H1 (cell line): Measurements from ENCODE around the gene PACRGL. TPM values are rescaled to one million over a fixed set of nuclear protein-coding genes. Genes with fewer than 3 reads are reported as not detected.
A peak's percentile ranks its signal among the peaks of the same experiment; 100 is the strongest.

Source experiments
- CTCF ChIA-PET: fragments of 300-600 bp; sonication (Branson Sonifier 250); formaldehyde crosslinking; loops from one replicate; lab custom pipeline; 2021; ENCODE audit not compliant: partially characterized antibody; lab: Charles Lee
- POLR2A ChIA-PET: fragments of 300-600 bp; sonication (Branson Sonifier 250); formaldehyde crosslinking; loops from one replicate; lab custom pipeline; 2021; ENCODE audit warnings: inconsistent platforms; ENCODE audit not compliant: partially characterized antibody; lab: Charles Lee
- DNase-seq, 2 experiments: peaks; one replicate each; pipeline versions ENCODE4 v3.0.0 to v3.0.0-alpha.2; 2010 to 2022; ENCODE audit warnings: low spot score in 2 of 2, low read depth in 1 of 2, mixed read lengths in 1 of 2
- FAIRE-seq: peaks from 2 replicates; lab custom pipeline; 2011; peaks lifted over from hg19 to GRCh38; lab: Jason Lieb, UNC
- H2AFZ ChIP-seq: 2 replicates; pipeline ENCODE4 v1.8.1; 2012; ENCODE audit warnings: low read length, inconsistent platforms
- H2AK5ac ChIP-seq: 2 replicates; pipeline ENCODE4 v1.6.1; 2013; ENCODE audit warnings: low read depth, low read length
- H2BK120ac ChIP-seq: replicated peaks from 2 replicates; pipeline ENCODE3; 2013; ENCODE audit warnings: low read depth, low read length, inconsistent platforms
- H2BK12ac ChIP-seq: 2 replicates; pipeline ENCODE4 v1.6.1; 2013; ENCODE audit warnings: low read depth, low read length
- H2BK15ac ChIP-seq: 2 replicates; pipeline ENCODE4 v1.6.1; 2013; ENCODE audit warnings: low read length
- H2BK20ac ChIP-seq: 2 replicates; pipeline ENCODE4 v1.6.1; 2013; ENCODE audit warnings: low read length
- H2BK5ac ChIP-seq: 2 replicates; pipeline ENCODE4 v1.6.1; 2013; ENCODE audit warnings: low read depth, low read length
- H3K14ac ChIP-seq: 2 replicates; pipeline ENCODE4 v1.6.1; 2013; ENCODE audit warnings: inconsistent platforms; ENCODE audit not compliant: insufficient read length
- H3K18ac ChIP-seq: 2 replicates; pipeline ENCODE4 v1.6.1; 2013; ENCODE audit warnings: low read length; ENCODE audit errors: extremely low read depth
- H3K23ac ChIP-seq: 2 replicates; pipeline ENCODE4 v1.6.1; 2013; ENCODE audit warnings: inconsistent platforms; ENCODE audit not compliant: insufficient read length
- H3K23me2 ChIP-seq: 2 replicates; pipeline ENCODE4 v1.6.1; 2013; ENCODE audit warnings: low read depth, low read length
- H3K27ac ChIP-seq: 2 replicates; pipeline ENCODE4 v1.6.1; 2011; ENCODE audit warnings: low read depth, low read length, inconsistent platforms
- H3K27me3 ChIP-seq, 4 experiments: replicated peaks in 1 of 4; 1 replicate in 1 of 4; 2 replicates in 3 of 4; pipeline versions ENCODE4 v1.6.1 to v1.8.1; 2011 to 2013; ENCODE audit warnings: low read length in 3 of 4, mild to moderate bottlenecking in 3 of 4, inconsistent platforms in 2 of 4, mixed read lengths in 2 of 4, moderate library complexity in 1 of 4; ENCODE audit not compliant: control insufficient read depth in 3 of 4, insufficient read depth in 3 of 4; ENCODE audit errors: extremely low read depth in 1 of 4
- H3K36me3 ChIP-seq, 4 experiments: 2 replicates each; pipeline versions ENCODE4 v1.6.1 to v1.8.1; 2011 to 2013; ENCODE audit warnings: mild to moderate bottlenecking in 4 of 4, low read length in 3 of 4, moderate library complexity in 2 of 4, control low read depth in 1 of 4, inconsistent platforms in 1 of 4; ENCODE audit not compliant: insufficient read depth in 4 of 4, control insufficient read depth in 2 of 4
- H3K4ac ChIP-seq: replicated peaks from 2 replicates; pipeline ENCODE3; 2013; ENCODE audit warnings: low read length, low read depth, mixed read lengths, inconsistent platforms; ENCODE audit not compliant: insufficient read length
- H3K4me1 ChIP-seq, 4 experiments: replicated peaks in 1 of 4; 1 replicate in 1 of 4; 2 replicates in 3 of 4; pipeline versions ENCODE4 v1.6.1 to v1.8.1; 2011 to 2013; ENCODE audit warnings: low read length in 3 of 4, inconsistent platforms in 2 of 4, mixed read lengths in 1 of 4; ENCODE audit not compliant: insufficient read depth in 4 of 4, control insufficient read depth in 3 of 4
- H3K4me2 ChIP-seq, 2 experiments: 2 replicates each; pipeline versions ENCODE4 v1.6.1 to v1.8.1; 2011 to 2013; ENCODE audit warnings: low read depth in 2 of 2, low read length in 2 of 2, control low read depth in 1 of 2, inconsistent platforms in 1 of 2, mild to moderate bottlenecking in 1 of 2; ENCODE audit not compliant: insufficient read depth in 1 of 2
- H3K4me3 ChIP-seq, 4 experiments: fragments of 200-600, 300-600 bp in 1 of 4; sonication (generic), shearing (Covaris generic), sonication (Bioruptor Twin) in 1 of 4; 2 replicates each; pipeline versions ENCODE4 v1.5.1 to v1.8.1; 2011 to 2016; ENCODE audit warnings: low read length in 4 of 4, low read depth in 3 of 4, control low read depth in 2 of 4, inconsistent platforms in 2 of 4, mild to moderate bottlenecking in 2 of 4, mixed read lengths in 1 of 4, moderate library complexity in 1 of 4; ENCODE audit not compliant: insufficient read depth in 2 of 4; ENCODE audit errors: extremely low read depth in 1 of 4
- H3K56ac ChIP-seq: replicated peaks from 2 replicates; pipeline ENCODE3; 2013; ENCODE audit warnings: low read depth, mild to moderate bottlenecking, mixed read lengths, low read length, inconsistent platforms; ENCODE audit not compliant: insufficient read length
- H3K79me1 ChIP-seq: 2 replicates; pipeline ENCODE4 v1.6.1; 2013; ENCODE audit warnings: low read depth, low read length, control low read depth
- H3K79me2 ChIP-seq, 2 experiments: 2 replicates each; pipeline versions ENCODE4 v1.6.1 to v1.8.1; 2012 to 2013; ENCODE audit warnings: low read length in 2 of 2, mild to moderate bottlenecking in 2 of 2, inconsistent platforms in 1 of 2; ENCODE audit not compliant: insufficient read depth in 2 of 2, control insufficient read depth in 1 of 2
- H3K9ac ChIP-seq, 4 experiments: replicated peaks in 1 of 4; 1 replicate in 1 of 4; 2 replicates in 3 of 4; pipeline versions ENCODE4 v1.6.1 to v1.8.1; 2011 to 2013; ENCODE audit warnings: low read depth in 3 of 4, low read length in 3 of 4, control low read depth in 2 of 4, mild to moderate bottlenecking in 2 of 4, moderate library complexity in 2 of 4, inconsistent platforms in 1 of 4; ENCODE audit errors: extremely low read depth in 1 of 4
- H3K9me3 ChIP-seq, 2 experiments: 2 replicates each; pipeline versions ENCODE4 v1.6.1 to v1.8.1; 2012 to 2013; ENCODE audit warnings: mild to moderate bottlenecking in 2 of 2, moderate library complexity in 2 of 2, control low read depth in 1 of 2, inconsistent platforms in 1 of 2, low read depth in 1 of 2, low read length in 1 of 2, mixed read lengths in 1 of 2; ENCODE audit not compliant: insufficient read depth in 2 of 2
- H4K20me1 ChIP-seq, 2 experiments: replicated peaks in 1 of 2; 2 replicates each; pipeline versions ENCODE3 to v1.8.1; 2011 to 2013; ENCODE audit warnings: inconsistent platforms in 2 of 2, low read length in 2 of 2, mild to moderate bottlenecking in 1 of 2; ENCODE audit not compliant: insufficient read depth in 2 of 2, control insufficient read depth in 1 of 2
- H4K5ac ChIP-seq: 2 replicates; pipeline ENCODE4 v1.6.1; 2013; ENCODE audit warnings: low read length, low read depth, mixed read lengths, inconsistent platforms; ENCODE audit not compliant: insufficient read length
- H4K8ac ChIP-seq: 2 replicates; pipeline ENCODE4 v1.8.0; 2013; ENCODE audit warnings: mild to moderate bottlenecking, moderate library complexity, low read length, inconsistent platforms; ENCODE audit not compliant: insufficient read depth; ENCODE audit errors: extremely low read depth
- H4K91ac ChIP-seq: replicated peaks from 2 replicates; pipeline ENCODE3; 2013; ENCODE audit warnings: low read length, mixed read lengths, inconsistent platforms; ENCODE audit not compliant: insufficient read length
- ATF3 ChIP-seq: IDR thresholded peaks from 2 replicates; pipeline ENCODE4 v1.6.1; 2011; ENCODE audit warnings: low read depth, mild to moderate bottlenecking, low read length; ENCODE audit not compliant: insufficient read depth
- EP300 ChIP-seq, 2 experiments: IDR thresholded peaks; 1 replicate in 1 of 2; 2 replicates in 1 of 2; pipeline ENCODE4 v1.6.1; 2011 to 2012; ENCODE audit warnings: low read depth in 2 of 2, low read length in 2 of 2, mild to moderate bottlenecking in 2 of 2, borderline replicate concordance in 1 of 2, inconsistent platforms in 1 of 2, moderate library complexity in 1 of 2
- POU5F1 ChIP-seq: IDR thresholded peaks from 2 replicates; pipeline ENCODE4 v1.6.1; 2011; ENCODE audit warnings: low read depth, mild to moderate bottlenecking, low read length, moderate library complexity
- SP4 ChIP-seq: IDR thresholded peaks from 2 replicates; pipeline ENCODE4 v1.6.1; 2012; ENCODE audit warnings: low read length, inconsistent platforms
- WGBS, 2 experiments: shearing (Covaris generic) in 1 of 2; methylation state at CpG; one replicate each; pipeline versions ENCODE4 v1.1.6 to v1.1.7; 2013 to 2015; ENCODE audit warnings: low lambda C conversion rate in 2 of 2, mixed read lengths in 2 of 2, inconsistent platforms in 1 of 2, low coverage in 1 of 2, missing lambda C conversion rate in 1 of 2; ENCODE audit not compliant: insufficient replicate concordance in 2 of 2, insufficient coverage in 1 of 2, insufficient read length in 1 of 2; ENCODE audit errors: extremely low coverage in 1 of 2, missing lambda C conversion rate in 1 of 2; 5-methylcytosine and 5-hydroxymethylcytosine counted together
- polyA plus RNA-seq, 7 experiments: library from polyadenylated mRNA; depleted of rRNA in 3 of 7; stranded (reverse) in 5 of 7; unstranded in 2 of 7; fragments of >200 nt in 5 of 7; fragments of 200-250 nt in 2 of 7; gene quantifications; 1 replicate in 5 of 7; 2 replicates in 1 of 7; 4 replicates in 1 of 7; pipeline versions ENCODE4 v1.2.1 to v1.2.3, GENCODE V29; 2011 to 2013; ENCODE audit warnings: missing spikeins in 2 of 7, mixed read lengths in 2 of 7
- total RNA-seq: library from RNA; stranded (reverse); fragmentation: NEBNext Ultra II Directional; extraction: Animal tissue kit (Norgen Biotek cat#: 25700); gene quantifications from 2 replicates; pipeline ENCODE4 v1.2.1, GENCODE V29; 2021

PACRGL gene
- total and polyA plus RNA-seq, 2 of the 8 experiments (the other 6 are each of a cell fraction or from before 2014, with no cell fraction given): 7.0 to 13.7 TPM

- H3K9ac ChIP-seq: no peak overlapping the region
- no peak overlapping the region for H3K56ac ChIP-seq
- no peak overlapping the region for H3K18ac ChIP-seq
- no peak overlapping the region for H3K4ac ChIP-seq
- TF ChIP-seq POU5F1 (no peak), ATF3 (no peak), SP4 (no peak), EP300 (IDR thresholded peaks at IDR 0.05; ENCODE audit: borderline replicate concordance in 1 of 2, low read depth in 2 of 2, low read length in 2 of 2) (no peak)
- no peak overlapping the region for H3K4me3 ChIP-seq
- H3K4me2 ChIP-seq: no peak overlapping the region
- H3K14ac ChIP-seq: no peak overlapping the region
- H3K79me2 ChIP-seq: no peaks in the 10 kb centered on the region
- peak overlapping the region; percentile 87; the same call in 1 of the 2 replicates for H2BK20ac ChIP-seq
- DNase-seq (no peak), FAIRE-seq (no peak)
- H4K8ac ChIP-seq: no peak overlapping the region
- no peaks in the 10 kb centered on the region; the same call in 1 of the 2 replicates for H3K23me2 ChIP-seq
- no peaks in the 10 kb centered on the region for H3K4me1 ChIP-seq
- H3K27me3 ChIP-seq: no peaks in the 10 kb centered on the region
- H2BK12ac ChIP-seq: peak overlapping the region; percentile 60; the same call in 1 of the 2 replicates
- no peak overlapping the region for H2BK120ac ChIP-seq
- no peak overlapping the region for H4K91ac ChIP-seq
- H2AFZ ChIP-seq: 0 out of 2 replicates have a peak overlapping the region, but pooled peaks have one; percentile 0
- H3K23ac ChIP-seq: no peak overlapping the region
- H3K79me1 ChIP-seq: no peaks in the 10 kb centered on the region
- no peaks in the 10 kb centered on the region for H4K20me1 ChIP-seq
- H3K27ac ChIP-seq: no peak overlapping the region
- H3K9me3 ChIP-seq: no peaks in the 10 kb centered on the region
- H2BK15ac ChIP-seq: no peak overlapping the region; the same call in 1 of the 2 replicates
- H2BK5ac ChIP-seq: no peak overlapping the region
- 95% methylated on average over 3 of the region's 3 CpGs; no CpG with 5 or more reads in 1 of the 2 experiments for WGBS, 2 experiments
- H2AK5ac ChIP-seq: no peak overlapping the region
- CTCF ChIA-PET: no interaction called here
- H4K5ac ChIP-seq: no peak overlapping the region
- no peaks in the 10 kb centered on the region for H3K36me3 ChIP-seq
- POLR2A ChIA-PET: no interaction called here
These were observed 21.9 kb upstream of the PACRGL start for GRCh38 chr4:20678400-20678799.
